CD4-positive, alpha-beta T cell treated with Interleukin-21 for 1 hour (primary cell): ENCODE measurements around the gene SKP2.
"Not testable (repeated sequence)": the region's sequence is repeated elsewhere in the genome, so short reads cannot be mapped to it uniquely, and the experiment has no call there.

Source experiments
- DNase-seq: peaks from one replicate; pipeline ENCODE4 v3.0.0-alpha.2; 2020

SKP2 gene

GRCh38 chr5:36158144-36158543 is 6.2 kb downstream of the SKP2 start:
- no peak for DNase-seq

GRCh38 chr5:36160617-36161016 is 8.7 kb downstream of the SKP2 start:
- DNase-seq, result no peak

GRCh38 chr5:36161361-36161760 is 9.4 kb downstream of the SKP2 start:
- no peak for DNase-seq

GRCh38 chr5:36162810-36163486 is 11.0 kb downstream of the SKP2 start:
- DNase-seq, result no peak

GRCh38 chr5:36164461-36164860 is 12.6 kb downstream of the SKP2 start:
- no peak for DNase-seq

GRCh38 chr5:36168737-36169136 is 16.8 kb downstream of the SKP2 start:
- peak; percentile 14 for DNase-seq

GRCh38 chr5:36170832-36171424 is 19.0 kb downstream of the SKP2 start:
- no peak for DNase-seq

GRCh38 chr5:36172599-36172998 is 20.7 kb downstream of the SKP2 start:
- no peak for DNase-seq

- DNase-seq, result no peak
These were observed 21.5 kb downstream of the SKP2 start for GRCh38 chr5:36173426-36173825.

- DNase-seq, result no peak
These were observed 22.2 kb downstream of the SKP2 start for GRCh38 chr5:36174119-36174518.

GRCh38 chr5:36175043-36175442 is 23.1 kb downstream of the SKP2 start:
- no peak for DNase-seq

- no peak for DNase-seq
These were observed 25.2 kb downstream of the SKP2 start for GRCh38 chr5:36177154-36177553.

GRCh38 chr5:36177715-36178523 is 26.0 kb downstream of the SKP2 start:
- no peak for DNase-seq

- DNase-seq, result no peak
These were observed 26.6 kb downstream of the SKP2 start for GRCh38 chr5:36178524-36178890.

GRCh38 chr5:36179950-36180349 is 28.0 kb downstream of the SKP2 start:
- no peak for DNase-seq

- no peak for DNase-seq
These were observed 28.8 kb downstream of the SKP2 start for GRCh38 chr5:36180556-36181350.

GRCh38 chr5:36181774-36182173 is 29.9 kb downstream of the SKP2 start:
- DNase-seq, result no peak

GRCh38 chr5:36184408-36184807 is 32.5 kb downstream of the SKP2 start:
- DNase-seq, result not testable (repeated sequence)

- no peak for DNase-seq
These were observed 41.8 kb downstream of the SKP2 start for GRCh38 chr5:36193746-36194145.

- DNase-seq, result no peak
These were observed 46.4 kb downstream of the SKP2 start for GRCh38 chr5:36198281-36198680.

- DNase-seq, result not testable (repeated sequence)
These were observed 46.9 kb downstream of the SKP2 start for GRCh38 chr5:36198783-36199182.

- DNase-seq, result no peak
These were observed 47.7 kb downstream of the SKP2 start for GRCh38 chr5:36199620-36200019.

- DNase-seq, result no peak
These were observed 48.6 kb downstream of the SKP2 start for GRCh38 chr5:36200513-36200912.
